Uterus (tissue), 2 donors: Measurements from ENCODE around the gene PDLIM4.

Experiments
- CTCF ChIP-seq, 4 experiments: fragments of 200-600 bp in 2 of 4; fragments of 450-650 bp in 2 of 4; sonication (generic) in 2 of 4; IDR thresholded peaks; one replicate each; pipeline ENCODE4 v1.5.1; 2016 to 2019; ENCODE audit warnings: antibody characterized with exemption in 4 of 4, mild to moderate bottlenecking in 2 of 4, moderate library complexity in 1 of 4
- POLR2A ChIP-seq, 2 donors: fragments of 450-650 bp; IDR thresholded peaks; one replicate each; pipeline ENCODE4 v1.6.1; 2016; ENCODE audit warnings: antibody characterized with exemption in 2 of 2, mild to moderate bottlenecking in 1 of 2, moderate library complexity in 1 of 2

- TF ChIP-seq CTCF (IDR thresholded peaks at IDR 0.05) (no peak), POLR2A (IDR thresholded peaks at IDR 0.05) (no peak)
Measured at GRCh38 chr5:132228241-132229035, 29.1 kb upstream of the PDLIM4 start.
